ENCODE data around the gene ARMS2.

DNA sequence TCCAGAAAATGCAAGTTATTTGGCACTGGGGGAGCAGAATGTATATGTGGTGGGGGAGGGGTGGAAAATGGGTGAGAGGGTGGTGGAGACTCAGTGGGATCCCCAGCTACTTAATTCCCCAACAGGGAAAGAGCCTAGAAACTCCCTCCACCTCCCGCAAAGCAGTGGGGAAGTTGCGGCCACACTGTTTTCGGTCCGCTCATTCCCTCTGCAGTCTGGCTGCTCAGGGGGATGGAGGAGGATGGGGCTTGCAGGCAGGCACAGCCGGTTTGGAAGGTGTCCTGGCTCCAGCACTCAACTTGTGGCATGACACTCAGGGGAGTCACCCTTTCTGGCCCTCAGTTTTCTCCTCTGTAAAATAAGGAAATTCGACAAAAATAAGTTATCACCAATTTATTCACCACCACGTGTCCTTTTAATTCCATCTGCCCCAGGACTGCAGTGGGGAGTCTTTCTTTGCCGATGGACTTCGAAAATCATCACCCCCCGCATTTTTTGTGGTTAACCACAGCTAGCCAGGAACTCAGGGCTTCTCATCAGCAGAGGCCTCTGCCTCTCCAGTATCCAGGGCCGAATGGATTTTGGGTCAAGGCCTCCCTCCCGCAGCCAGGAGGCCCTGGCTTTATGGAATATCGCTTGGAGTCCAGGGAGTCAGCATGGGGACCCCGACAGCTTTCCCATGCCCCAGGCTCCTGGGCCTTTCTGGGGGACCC lies 5.3 kb downstream of the ARMS2 start:
- TF ChIP-seq POLR2A (IDR thresholded peaks at IDR 0.05) (no peak), CTCF (IDR thresholded peaks at IDR 0.05) (no peak)

Data from breast epithelium (tissue), 3 donors.